AG20443 (cell line): ENCODE measurements around the gene VAC14.
"Not testable (repeated sequence)": the region's sequence is repeated elsewhere in the genome, so short reads cannot be mapped to it uniquely, and the experiment has no call there.

ENCODE experiments used
- DNase-seq: peaks from one replicate; pipeline ENCODE4 v3.0.0; 2012; ENCODE audit warnings: low spot score, mixed read lengths

Gene VAC14

GRCh38 chr16:70646260-70647241 is 154.4 kb downstream of the VAC14 start, which contains the start of gene IL34:
Gene IL34 (plus strand): TSS chr16:70646559. CDS start chr16:70646948, 389 bp downstream.
- DNase-seq: peak; percentile 11

GRCh38 chr16:70644763-70645597 is 156.0 kb downstream of the VAC14 start:
- DNase-seq: no peak

- DNase-seq: not testable (repeated sequence)
Observed at GRCh38 chr16:70643264-70643663, 157.7 kb downstream of the VAC14 start.

DNA sequence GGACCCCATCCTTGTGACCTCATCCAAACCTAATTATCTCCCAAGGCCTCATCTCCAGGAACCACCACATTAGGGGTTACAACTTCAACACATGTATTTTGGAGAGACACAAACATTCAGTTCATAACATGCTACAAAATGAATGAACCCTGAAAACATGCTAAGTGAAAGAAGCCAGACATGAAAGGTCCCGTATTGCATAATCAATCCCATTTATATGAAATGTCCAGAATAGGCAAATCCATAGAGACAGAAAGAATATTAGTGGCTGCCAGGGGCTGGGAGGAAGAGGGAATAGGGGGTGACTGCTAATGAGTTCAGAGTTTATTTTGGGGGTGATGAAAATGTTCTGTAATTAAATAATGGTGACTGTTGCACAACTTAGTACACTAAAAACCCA is 158.3 kb downstream of the VAC14 start:
- DNase-seq: no peak

GRCh38 chr16:70638814-70639792 is 161.9 kb downstream of the VAC14 start:
- DNase-seq: no peak
